HUES48 (cell line): ENCODE results near the gene REEP6.

Experiments
- H3K27ac ChIP-seq: one replicate; pipeline ENCODE4 v1.7.0; 2013; ENCODE audit warnings: low read depth, low read length, inconsistent platforms
- H3K27me3 ChIP-seq: 2 replicates; pipeline ENCODE4 v1.6.1; 2013; ENCODE audit warnings: mild to moderate bottlenecking, low read length; ENCODE audit not compliant: control insufficient read depth, insufficient read depth
- H3K36me3 ChIP-seq: 2 replicates; pipeline ENCODE4 v1.6.1; 2013; ENCODE audit warnings: low read length; ENCODE audit not compliant: control insufficient read depth, insufficient read depth
- H3K4me1 ChIP-seq: 2 replicates; pipeline ENCODE4 v1.6.1; 2013; ENCODE audit warnings: mild to moderate bottlenecking, low read length; ENCODE audit not compliant: control insufficient read depth, insufficient read depth
- H3K4me3 ChIP-seq: 2 replicates; pipeline ENCODE4 v1.5.1; 2013; ENCODE audit warnings: mild to moderate bottlenecking, low read depth, low read length
- H3K9ac ChIP-seq: 2 replicates; pipeline ENCODE4 v1.6.1; 2013; ENCODE audit warnings: mild to moderate bottlenecking, low read depth, low read length, moderate library complexity
- H3K9me3 ChIP-seq: 2 replicates; pipeline ENCODE4 v1.6.1; 2013; ENCODE audit warnings: low read length; ENCODE audit not compliant: control insufficient read depth, insufficient read depth

The REEP6 gene

GRCh38 chr19:1450735-1451731, 39.9 kb upstream of the REEP6 start:
- Histone ChIP-seq H3K9me3 (no peaks in the 10 kb centered on the region), H3K27ac (no peak overlapping the region), H3K27me3 (peaks cover 67% of the 10 kb centered on the region), H3K9ac (no peak overlapping the region), H3K4me1 (peaks cover 8% of the 10 kb centered on the region; the same call in 1 of the 2 replicates), H3K36me3 (no peaks in the 10 kb centered on the region), H3K4me3 (no peak overlapping the region)

GRCh38 chr19:1451916-1452801, 38.8 kb upstream of the REEP6 start:
- Histone ChIP-seq H3K27ac (no peak overlapping the region), H3K9ac (no peak overlapping the region), H3K9me3 (no peaks in the 10 kb centered on the region), H3K4me3 (no peak overlapping the region), H3K27me3 (peaks cover 65% of the 10 kb centered on the region), H3K36me3 (no peaks in the 10 kb centered on the region), H3K4me1 (peaks cover 8% of the 10 kb centered on the region; the same call in 1 of the 2 replicates)

GRCh38 chr19:1452802-1453524, 38.0 kb upstream of the REEP6 start:
- peaks cover 57% of the 10 kb centered on the region for H3K27me3 ChIP-seq
- no peak overlapping the region for H3K4me3 ChIP-seq
- no peak overlapping the region for H3K27ac ChIP-seq
- peaks cover 8% of the 10 kb centered on the region; the same call in 1 of the 2 replicates for H3K4me1 ChIP-seq
- no peak overlapping the region for H3K9ac ChIP-seq
- H3K36me3 ChIP-seq: no peaks in the 10 kb centered on the region
- H3K9me3 ChIP-seq: no peaks in the 10 kb centered on the region

GRCh38 chr19:1453525-1454364, 37.2 kb upstream of the REEP6 start:
- no peak overlapping the region for H3K4me3 ChIP-seq
- H3K27me3 ChIP-seq: peaks cover 51% of the 10 kb centered on the region
- H3K9me3 ChIP-seq: no peaks in the 10 kb centered on the region
- H3K9ac ChIP-seq: no peak overlapping the region
- H3K36me3 ChIP-seq: no peaks in the 10 kb centered on the region
- peaks cover 8% of the 10 kb centered on the region; the same call in 1 of the 2 replicates for H3K4me1 ChIP-seq
- no peak overlapping the region for H3K27ac ChIP-seq

GRCh38 chr19:1455002-1455335, 36.0 kb upstream of the REEP6 start:
- H3K27me3 ChIP-seq: peaks cover 45% of the 10 kb centered on the region
- H3K9ac ChIP-seq: no peak overlapping the region
- H3K4me3 ChIP-seq: peak overlapping the region; percentile 35; the same call in 1 of the 2 replicates
- H3K36me3 ChIP-seq: no peaks in the 10 kb centered on the region
- no peaks in the 10 kb centered on the region for H3K9me3 ChIP-seq
- H3K4me1 ChIP-seq: peaks cover 5% of the 10 kb centered on the region; the same call in 1 of the 2 replicates
- no peak overlapping the region for H3K27ac ChIP-seq

- Histone ChIP-seq H3K27me3 (peaks cover 39% of the 10 kb centered on the region), H3K27ac (no peak overlapping the region), H3K9me3 (no peaks in the 10 kb centered on the region), H3K9ac (no peak overlapping the region), H3K4me1 (peaks cover 5% of the 10 kb centered on the region; the same call in 1 of the 2 replicates), H3K36me3 (no peaks in the 10 kb centered on the region), H3K4me3 (peak overlapping the region; percentile 35; the same call in 1 of the 2 replicates)
These were observed 35.5 kb upstream of the REEP6 start for GRCh38 chr19:1455336-1456120.

GRCh38 chr19:1456121-1456900, 34.7 kb upstream of the REEP6 start:
- Histone ChIP-seq H3K27me3 (peaks cover 31% of the 10 kb centered on the region), H3K36me3 (no peaks in the 10 kb centered on the region), H3K4me1 (peaks cover 5% of the 10 kb centered on the region; the same call in 1 of the 2 replicates), H3K9ac (no peak overlapping the region), H3K4me3 (no peak overlapping the region), H3K27ac (no peak overlapping the region), H3K9me3 (no peaks in the 10 kb centered on the region)

- Histone ChIP-seq H3K27ac (no peak overlapping the region), H3K27me3 (peaks cover 27% of the 10 kb centered on the region), H3K9ac (no peak overlapping the region), H3K4me1 (peaks cover 4% of the 10 kb centered on the region; the same call in 1 of the 2 replicates), H3K9me3 (no peaks in the 10 kb centered on the region), H3K36me3 (no peaks in the 10 kb centered on the region), H3K4me3 (no peak overlapping the region)
These were observed 33.8 kb upstream of the REEP6 start for GRCh38 chr19:1457031-1457739.
